GM11168 (cell line): Measurements from ENCODE around the gene NTNG2.

Source experiments
- in situ Hi-C: fragments of 300-500 bp; cut with MboI; formaldehyde crosslinking; loops from one replicate; pipeline ENCODE4 v1.12.0; 2022; ENCODE audit warnings: low sequenced_read_pairs; ENCODE audit not compliant: unreplicated experiment

NTNG2 gene

GRCh38 chr9:132228062-132228461 is 66.2 kb downstream of the NTNG2 start:
- in situ Hi-C loops = loop anchor here (5.0 to 25.0 kb wide), 3 partner anchors 66 to 716 kb away; partner anchors contain the start of genes NTNG2 and POMT1

DNA sequence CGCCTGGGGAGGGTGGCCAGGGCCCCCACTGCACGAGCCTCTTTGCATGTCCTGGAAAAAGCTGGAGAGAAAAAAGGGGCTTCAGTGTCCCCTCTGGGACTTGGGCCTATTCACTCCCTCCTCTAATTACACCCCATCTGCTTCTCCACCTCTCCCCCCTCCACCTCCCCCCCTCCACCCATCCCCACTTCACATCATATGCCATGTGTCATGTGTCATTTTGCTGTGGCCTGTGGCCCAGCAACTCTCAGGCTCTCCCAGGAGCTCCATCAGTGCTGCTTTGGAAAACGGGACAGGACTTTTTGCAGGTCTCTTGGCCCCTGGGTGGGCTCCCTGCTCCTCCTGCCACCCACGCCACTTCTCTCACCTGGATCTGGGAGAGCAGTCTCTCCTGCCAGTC is 68.7 kb downstream of the NTNG2 start:
- in situ Hi-C loops = loop anchor here (25.0 kb wide), 1 partner anchor 718 kb away; the partner anchor contains the start of gene POMT1

DNA sequence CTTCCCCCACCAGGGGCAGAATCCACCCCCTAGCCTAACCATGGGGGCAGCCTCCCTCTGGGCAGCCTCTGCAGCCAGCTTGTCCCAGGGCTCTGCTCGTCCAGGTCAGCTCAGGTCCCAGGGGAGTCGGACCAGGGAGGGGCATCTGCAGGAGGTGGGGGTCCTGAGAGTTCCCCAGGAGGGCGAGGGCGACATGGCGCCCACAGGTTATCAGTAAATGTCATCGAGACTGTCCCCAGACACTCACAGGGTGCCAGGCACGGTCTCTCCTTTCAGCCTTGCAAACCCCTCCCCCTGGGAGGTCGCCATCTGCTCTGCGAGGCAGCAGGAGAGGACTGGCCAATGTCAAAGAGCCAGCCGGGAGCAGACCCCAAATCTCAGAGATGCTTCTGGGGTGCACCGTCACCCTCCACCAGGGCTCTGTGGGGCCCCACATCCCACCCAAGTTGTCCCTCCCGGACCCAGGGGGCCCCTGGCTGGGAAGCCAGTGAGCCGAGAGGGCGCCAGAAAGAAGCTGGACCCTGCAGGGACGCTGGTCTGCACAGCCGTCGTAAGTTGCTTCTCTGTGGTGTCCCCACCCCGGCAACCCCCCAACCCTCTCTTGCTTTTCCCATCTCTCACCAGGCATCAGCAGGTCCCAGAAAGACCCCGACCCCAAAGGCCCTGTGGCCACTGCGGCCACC is 69.3 kb downstream of the NTNG2 start:
- in situ Hi-C loops = loop anchor here (25.0 kb wide), 1 partner anchor 719 kb away; the partner anchor contains the start of gene POMT1

GRCh38 chr9:132232522-132232921 is 70.7 kb downstream of the NTNG2 start:
- in situ Hi-C loops = loop anchor here (25.0 kb wide), 1 partner anchor 720 kb away; the partner anchor contains the start of gene POMT1

- in situ Hi-C loops = loop anchor here (25.0 kb wide), 1 partner anchor 721 kb away; the partner anchor contains the start of gene POMT1
Observed at GRCh38 chr9:132233138-132233537, 71.3 kb downstream of the NTNG2 start.

- in situ Hi-C loops = loop anchor here (25.0 kb wide), 1 partner anchor 722 kb away; the partner anchor contains the start of gene POMT1
Observed at GRCh38 chr9:132234535-132234934, 72.7 kb downstream of the NTNG2 start.

- in situ Hi-C loops = loop anchor here (25.0 kb wide), 1 partner anchor 723 kb away; the partner anchor contains the start of gene POMT1
Observed at GRCh38 chr9:132235125-132235524, 73.3 kb downstream of the NTNG2 start.

- in situ Hi-C loops = loop anchor here (25.0 kb wide), 1 partner anchor 724 kb away; the partner anchor contains the start of gene POMT1
Observed at GRCh38 chr9:132235894-132236661, 74.2 kb downstream of the NTNG2 start.

GRCh38 chr9:132236662-132237311 is 74.9 kb downstream of the NTNG2 start:
- in situ Hi-C loops = loop anchor here (25.0 kb wide), 1 partner anchor 724 kb away; the partner anchor contains the start of gene POMT1

GRCh38 chr9:132237481-132237880 is 75.6 kb downstream of the NTNG2 start:
- in situ Hi-C loops = loop anchor here (25.0 kb wide), 1 partner anchor 725 kb away; the partner anchor contains the start of gene POMT1

DNA sequence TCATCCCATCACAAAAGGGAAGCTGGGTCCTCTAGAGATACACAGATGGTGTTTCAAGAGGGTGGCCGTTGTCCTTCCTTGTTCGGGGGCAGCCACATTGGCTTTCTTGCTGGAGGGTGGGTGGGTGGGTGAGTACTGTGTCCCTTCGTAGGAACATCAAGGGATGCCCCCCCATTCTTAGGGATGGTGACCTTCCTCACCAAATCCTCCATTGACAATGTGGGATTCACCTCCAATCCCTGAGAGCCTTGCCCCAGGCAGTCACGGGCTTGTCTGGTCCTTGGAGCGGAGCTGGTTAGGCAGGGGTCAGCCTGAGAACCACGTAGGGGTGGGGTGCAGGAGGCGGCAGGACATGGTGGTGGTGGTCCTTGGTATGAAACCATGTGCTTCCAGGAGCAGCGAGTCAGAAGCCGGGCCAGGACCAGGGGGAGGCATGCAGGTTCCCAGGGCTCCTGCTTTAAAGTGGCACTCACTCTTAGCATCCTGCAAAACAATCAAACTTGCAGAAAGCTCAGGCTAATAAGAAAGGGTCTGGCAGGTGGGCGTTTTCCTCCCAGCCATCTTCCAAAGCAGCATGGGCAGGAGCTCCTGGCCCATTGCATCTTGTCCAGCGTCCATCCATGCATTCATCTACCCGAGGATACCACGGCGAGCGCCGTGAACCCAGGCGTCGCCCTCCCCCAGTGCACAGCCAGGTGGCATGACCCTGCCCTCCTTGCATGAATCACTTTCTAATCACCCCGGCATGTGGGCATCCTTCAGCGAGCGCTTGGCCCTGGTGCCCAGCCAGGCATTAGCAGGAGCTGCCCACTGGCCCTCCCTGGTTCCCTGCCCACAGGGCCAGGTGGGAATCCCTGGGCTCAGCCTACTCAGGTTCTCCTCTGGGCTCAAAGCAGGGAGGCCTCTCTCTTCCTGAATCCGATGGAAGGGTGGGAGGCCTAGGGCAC is 76.4 kb downstream of the NTNG2 start:
- in situ Hi-C loops = loop anchor here (25.0 kb wide), 1 partner anchor 726 kb away; the partner anchor contains the start of gene POMT1

GRCh38 chr9:132238992-132239391 is 77.1 kb downstream of the NTNG2 start:
- in situ Hi-C loops = loop anchor here (25.0 kb wide), 1 partner anchor 727 kb away; the partner anchor contains the start of gene POMT1

GRCh38 chr9:132239518-132239917 is 77.7 kb downstream of the NTNG2 start:
- in situ Hi-C loops = loop anchor here (25.0 kb wide), 1 partner anchor 727 kb away; the partner anchor contains the start of gene POMT1

- in situ Hi-C loops = loop anchor here (25.0 kb wide), 1 partner anchor 728 kb away; the partner anchor contains the start of gene POMT1
Observed at GRCh38 chr9:132239999-132240840, 78.4 kb downstream of the NTNG2 start.

GRCh38 chr9:132240841-132241482 is 79.1 kb downstream of the NTNG2 start:
- in situ Hi-C loops = loop anchor here (25.0 kb wide), 1 partner anchor 729 kb away; the partner anchor contains the start of gene POMT1

DNA sequence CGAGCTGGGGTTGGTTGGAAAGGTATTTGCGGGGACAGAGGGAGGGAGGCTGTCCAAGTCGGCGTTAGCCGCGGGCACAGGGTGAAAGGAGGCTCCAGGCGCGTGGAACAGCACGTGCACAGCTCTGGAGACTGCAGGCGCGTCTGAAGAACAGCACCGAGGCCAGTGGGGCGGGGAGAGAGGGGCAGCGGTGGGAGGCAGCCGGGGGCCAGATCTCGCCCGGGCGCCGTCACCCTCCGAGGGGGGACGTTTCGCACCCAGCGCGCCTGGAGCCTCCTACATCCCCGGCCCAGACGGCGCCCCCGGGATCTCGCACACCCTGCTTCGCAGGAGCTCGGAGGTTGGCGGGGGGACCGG is 79.6 kb downstream of the NTNG2 start:
- in situ Hi-C loops = loop anchor here (25.0 kb wide), 1 partner anchor 729 kb away; the partner anchor contains the start of gene POMT1
